SK-N-SH (cell line): ENCODE measurements around the gene KRT16. TPM values are rescaled to one million over a fixed set of nuclear protein-coding genes. Genes with fewer than 3 reads are reported as not detected.
"Not testable (repeated sequence)": the region's sequence is repeated elsewhere in the genome, so short reads cannot be mapped to it uniquely, and the experiment has no call there.

Experiments used
- CTCF ChIA-PET: fragments of 300-600, 350-600 bp; formaldehyde crosslinking; extraction: SDS; loops from one replicate; lab custom pipeline; 2021; lab: Yijun Ruan, JAX
- POLR2A ChIA-PET: fragments of 350-600 bp; sonication (Branson Sonifier 250); formaldehyde crosslinking; extraction: SDS; loops from one replicate; lab custom pipeline; 2020; ENCODE audit warnings: antibody characterized with exemption, inconsistent platforms; lab: Yijun Ruan, JAX
- DNase-seq: peaks from one replicate; pipeline ENCODE4 v3.0.0; 2012
- H2AFZ ChIP-seq: fragments of 200-600 bp; sonication (generic); 2 replicates; pipeline ENCODE4 v1.8.1; 2016; ENCODE audit warnings: antibody characterized with exemption, mild to moderate bottlenecking, low read depth
- H3F3A ChIP-seq: fragments of 200-600 bp; sonication (generic); replicated peaks from 2 replicates; pipeline ENCODE3; 2016; ENCODE audit warnings: antibody characterized with exemption, mild to moderate bottlenecking; ENCODE audit not compliant: insufficient read depth
- H3K27ac ChIP-seq, 2 experiments: fragments of 200-500 bp in 1 of 2; fragments of 200-600 bp in 1 of 2; sonication (Bioruptor generic) in 1 of 2; sonication (generic), shearing (Covaris generic) in 1 of 2; 2 replicates each; pipeline versions ENCODE4 v1.5.1 to v1.6.1; 2014 to 2016; ENCODE audit warnings: low read depth in 2 of 2, inconsistent platforms in 1 of 2, low read length in 1 of 2, mild to moderate bottlenecking in 1 of 2, mixed read lengths in 1 of 2
- H3K27me3 ChIP-seq: fragments of 200-600 bp; sonication (generic), shearing (Covaris generic); 2 replicates; pipeline ENCODE4 v1.6.1; 2016; ENCODE audit warnings: mixed run types; ENCODE audit not compliant: insufficient read depth
- H3K36me3 ChIP-seq, 2 experiments: fragments of 200-500 bp in 1 of 2; fragments of 200-600 bp in 1 of 2; sonication (Bioruptor generic) in 1 of 2; sonication (generic) in 1 of 2; replicated peaks in 1 of 2; 2 replicates each; pipeline versions ENCODE3 to v1.5.1; 2014 to 2016; ENCODE audit warnings: low read length in 1 of 2, mild to moderate bottlenecking in 1 of 2; ENCODE audit not compliant: insufficient read depth in 2 of 2, control insufficient read depth in 1 of 2
- H3K4me1 ChIP-seq, 2 experiments: fragments of 200-500 bp in 1 of 2; fragments of 200-600 bp in 1 of 2; sonication (Bioruptor generic) in 1 of 2; sonication (generic), shearing (Covaris generic) in 1 of 2; 2 replicates each; pipeline versions ENCODE4 v1.5.1 to v1.6.1; 2014 to 2016; ENCODE audit warnings: low read depth in 1 of 2, low read length in 1 of 2, mixed run types in 1 of 2; ENCODE audit not compliant: insufficient read depth in 2 of 2, control insufficient read depth in 1 of 2
- H3K4me2 ChIP-seq: fragments of 200-600 bp; sonication (generic), shearing (Covaris generic); 2 replicates; pipeline ENCODE4 v1.6.1; 2017; ENCODE audit warnings: mixed run types
- H3K4me3 ChIP-seq, 2 experiments: fragments of 200-500 bp in 1 of 2; fragments of 200-600 bp in 1 of 2; sonication (Bioruptor generic) in 1 of 2; sonication (generic), shearing (Covaris generic) in 1 of 2; 2 replicates each; pipeline versions ENCODE4 v1.5.1 to v1.8.1; 2014 to 2016; ENCODE audit warnings: low read depth in 2 of 2, inconsistent platforms in 1 of 2, low read length in 1 of 2, mild to moderate bottlenecking in 1 of 2, mixed read lengths in 1 of 2, moderate library complexity in 1 of 2
- H3K79me2 ChIP-seq: fragments of 200-600 bp; sonication (generic); 2 replicates; pipeline ENCODE4 v1.8.1; 2017; ENCODE audit warnings: mild to moderate bottlenecking; ENCODE audit not compliant: insufficient read depth
- H3K9ac ChIP-seq: fragments of 200-600 bp; sonication (generic); 2 replicates; pipeline ENCODE4 v1.6.1; 2017; ENCODE audit warnings: mixed run types
- H3K9me2 ChIP-seq: fragments of 200-600 bp; sonication (generic); 2 replicates; pipeline ENCODE4 v1.6.1; 2017; ENCODE audit warnings: mixed run types
- H3K9me3 ChIP-seq: fragments of 200-600 bp; sonication (generic); 2 replicates; pipeline ENCODE4 v1.6.1; 2017; ENCODE audit warnings: mixed run types, mild to moderate bottlenecking, moderate library complexity
- H4K20me1 ChIP-seq: fragments of 200-600 bp; sonication (generic); 2 replicates; pipeline ENCODE4 v1.6.1; 2017; ENCODE audit warnings: mild to moderate bottlenecking, mixed run types; ENCODE audit not compliant: insufficient read depth
- FOXM1 ChIP-seq: IDR thresholded peaks from 2 replicates; pipeline ENCODE4 v1.4.0; 2012; ENCODE audit warnings: low read depth, mild to moderate bottlenecking
- MXI1 ChIP-seq: IDR thresholded peaks from 2 replicates; pipeline ENCODE4 v1.6.1; 2012; ENCODE audit warnings: mild to moderate bottlenecking, low read depth, low read length, improper control_type of control experiment
- NRF1 ChIP-seq: IDR thresholded peaks from 2 replicates; pipeline ENCODE4 v1.6.1; 2012; ENCODE audit warnings: low read depth, mild to moderate bottlenecking, low read length
- REST ChIP-seq: IDR thresholded peaks from 2 replicates; pipeline ENCODE4 v1.6.1; 2012; ENCODE audit warnings: mild to moderate bottlenecking, low read depth, low read length, moderate library complexity
- YY1 ChIP-seq: IDR thresholded peaks from 2 replicates; pipeline ENCODE4 v1.4.0; 2012; ENCODE audit warnings: low read depth, mild to moderate bottlenecking
- ZBTB33 ChIP-seq: IDR thresholded peaks from 2 replicates; pipeline ENCODE4 v1.4.0; 2012; ENCODE audit warnings: low read depth, borderline replicate concordance
- WGBS: methylation state at CpG from one replicate; pipeline ENCODE4 v1.1.6; 2017; ENCODE audit warnings: low lambda C conversion rate; 5-methylcytosine and 5-hydroxymethylcytosine counted together
- polyA plus RNA-seq, 3 experiments: library from polyadenylated mRNA; depleted of rRNA; stranded (reverse); fragments of >200 nt; gene quantifications; 2 replicates each; pipeline ENCODE4 v1.2.3, GENCODE V29; 2012

The KRT16 gene
- polyA plus RNA-seq (2012; rRNA removed) = not detected in 2 replicates
- polyA plus RNA-seq (2012; cell fraction: cytosol; rRNA removed) = not detected in 2 replicates
- not detected in 2 replicates for polyA plus RNA-seq (2012; cell fraction: nucleus; rRNA removed)

- DNase-seq, H2AFZ ChIP-seq, POLR2A ChIA-PET, H4K20me1 ChIP-seq, H3K79me2 ChIP-seq, H3K36me3 ChIP-seq, H3K9me2 ChIP-seq, CTCF ChIA-PET, H3K4me2 ChIP-seq, H3K4me1 ChIP-seq, H3K27ac ChIP-seq, H3K9ac ChIP-seq, H3K4me3 ChIP-seq, H3K9me3 ChIP-seq, H3F3A ChIP-seq: not testable (repeated sequence)
- H3K27me3 ChIP-seq = peaks cover 20% of the 10 kb centered on the region; the same call in 1 of the 2 replicates
- 70% methylated on average over 30 of the region's 31 CpGs for WGBS
These were observed at the start of gene KRT16 for GRCh38 chr17:41612376-41613160. KRT16 (minus strand) TSS chr17:41612767; CDS start chr17:41612688, 79 bp downstream.

- H3K4me2 ChIP-seq = no peak overlapping the region
- CTCF ChIA-PET = interaction anchor here (0.6 to 13.9 kb wide), 12 partner anchors 13 to 858 kb away, joined by 3 to 534 read pairs (median 12); partner anchors contain the start of gene EIF1
- DNase-seq = no peak
- TF ChIP-seq FOXM1 (no peak), YY1 (no peak)
- no peaks in the 10 kb centered on the region for H4K20me1 ChIP-seq
- no peaks in the 10 kb centered on the region for H3K79me2 ChIP-seq
- no peak overlapping the region for H3K27ac ChIP-seq
- no peak overlapping the region for H2AFZ ChIP-seq
- POLR2A ChIA-PET = no interaction called here
- H3F3A ChIP-seq = no peaks in the 10 kb centered on the region
- H3K9me2 ChIP-seq = no peaks in the 10 kb centered on the region
- H3K36me3 ChIP-seq = no peaks in the 10 kb centered on the region
- no peaks in the 10 kb centered on the region; the same call in 1 of the 2 replicates for H3K27me3 ChIP-seq
- H3K4me1 ChIP-seq = no peaks in the 10 kb centered on the region; a peak in 1 of 4 replicates
- WGBS = 58% methylated on average over 6 of the region's 8 CpGs
- no peaks in the 10 kb centered on the region for H3K9me3 ChIP-seq
- no peak overlapping the region for H3K9ac ChIP-seq
- H3K4me3 ChIP-seq = no peak overlapping the region
These were observed 47.7 kb upstream of the KRT16 start for GRCh38 chr17:41660221-41660711.

- H3K27me3 ChIP-seq = no peaks in the 10 kb centered on the region; the same call in 1 of the 2 replicates
- no peak for TF ChIP-seq NRF1
- no peak for TF ChIP-seq MXI1
- no peak for TF ChIP-seq REST
- no peak for TF ChIP-seq ZBTB33
- TF ChIP-seq YY1 = no peak
- TF ChIP-seq, all 33 proteins: peak for 0
- Histone ChIP-seq H3K9me3 (no peaks in the 10 kb centered on the region), H3K4me2 (no peak overlapping the region), H4K20me1 (no peaks in the 10 kb centered on the region), H2AFZ (no peak overlapping the region), H3K27ac (no peak overlapping the region), H3K9me2 (no peaks in the 10 kb centered on the region), H3K36me3 (no peaks in the 10 kb centered on the region), H3F3A (no peaks in the 10 kb centered on the region), H3K4me3 (no peak overlapping the region), H3K4me1 (no peaks in the 10 kb centered on the region; a peak in 1 of 4 replicates), H3K9ac (no peak overlapping the region), H3K79me2 (no peaks in the 10 kb centered on the region)
- ChIA-PET POLR2A (no interaction called here), CTCF (interaction anchor here (0.6 to 20.6 kb wide), 9 partner anchors 13 to 841 kb away, joined by 3 to 646 read pairs (median 44); no protein-coding TSS in a partner anchor)
- 69% methylated on average over 10 of the region's 11 CpGs for WGBS
- no peak for DNase-seq
These were observed 47.1 kb upstream of the KRT16 start for GRCh38 chr17:41659427-41660212.
